GM23338 (cell line): ENCODE data around the gene RNF130. TPM values are rescaled to one million over a fixed set of nuclear protein-coding genes. Genes with fewer than 3 reads are reported as not detected.

ENCODE experiments used
- CREB1 ChIP-seq: fragments of 250-450 bp; sonication (Bioruptor Pico); IDR thresholded peaks from 2 replicates; pipeline ENCODE4 v1.5.0; 2020; ENCODE audit warnings: low read depth, mild to moderate bottlenecking, moderate library complexity
- EZH2 ChIP-seq: fragments of 200-600 bp; sonication (generic); IDR thresholded peaks from one replicate; pipeline ENCODE4 v1.8.0; 2017; ENCODE audit warnings: antibody characterized with exemption, mild to moderate bottlenecking, low read depth; ENCODE audit not compliant: unreplicated experiment
- EZH2phosphoT487 ChIP-seq: fragments of 200-600 bp; sonication (generic); IDR thresholded peaks from one replicate; pipeline ENCODE4 v1.8.1; 2018; ENCODE audit warnings: antibody characterized with exemption; ENCODE audit not compliant: unreplicated experiment
- JUNB ChIP-seq: IDR thresholded peaks from one replicate; pipeline ENCODE4 v1.6.1; 2016; ENCODE audit warnings: antibody characterized with exemption; ENCODE audit not compliant: unreplicated experiment
- NANOG ChIP-seq: IDR thresholded peaks from 2 replicates; pipeline ENCODE4 v1.6.1; 2016; ENCODE audit warnings: antibody characterized with exemption, borderline replicate concordance
- POLR2AphosphoS5 ChIP-seq: IDR thresholded peaks from 2 replicates; pipeline ENCODE4 v1.6.1; 2016; ENCODE audit warnings: antibody characterized with exemption, low read depth
- REST ChIP-seq: IDR thresholded peaks from one replicate; pipeline ENCODE4 v1.6.1; 2018; ENCODE audit warnings: antibody characterized with exemption; ENCODE audit not compliant: unreplicated experiment
- STAT1 ChIP-seq: IDR thresholded peaks from one replicate; pipeline ENCODE4 v1.6.1; 2016; ENCODE audit warnings: antibody characterized with exemption; ENCODE audit not compliant: unreplicated experiment
- ZNF462 ChIP-seq: fragments of 250-450 bp; sonication (Bioruptor Pico); IDR thresholded peaks from 2 replicates; pipeline ENCODE4 v1.5.0; 2020; ENCODE audit warnings: mild to moderate bottlenecking, moderate library complexity
- polyA plus RNA-seq: library from polyadenylated mRNA; unstranded; fragments of >200 nt; fragmentation: Nextera tagmentation; extraction: Ambion mirVana; gene quantifications from 2 replicates; pipeline ENCODE4 v1.2.1, GENCODE V29; 2016
- total RNA-seq: library from RNA; depleted of rRNA; stranded (reverse); fragments of >200 nt; shearing (Covaris generic); gene quantifications from 2 replicates; pipeline ENCODE4 v1.2.3, GENCODE V29; 2014

Gene RNF130
- total and polyA plus RNA-seq, 2 experiments from 2014 or later, result 60.1 to 97.3 TPM

- TF ChIP-seq ZNF462 (no peak), NANOG (no peak), CREB1 (CRISPR knock-in tag) (no peak), EZH2phosphoT487 (no peak), EZH2 (no peak), POLR2AphosphoS5 (no peak), STAT1 (no peak), JUNB (no peak), REST (no peak)
Measured at GRCh38 chr5:180079702-180080466, 8.3 kb upstream of the RNF130 start (continued).
